Mesendoderm (in vitro differentiated cells): Measurements from ENCODE around the gene CROCC2.

Experiments used
- DNase-seq: peaks from one replicate; pipeline ENCODE4 v3.0.0; 2013
- H2AK5ac ChIP-seq: 2 replicates; pipeline ENCODE4 v1.6.1; 2013; ENCODE audit warnings: low read length, inconsistent platforms
- H2BK120ac ChIP-seq: 2 replicates; pipeline ENCODE4 v1.6.1; 2013; ENCODE audit warnings: low read depth, mild to moderate bottlenecking, low read length, moderate library complexity, mixed read lengths
- H2BK15ac ChIP-seq: replicated peaks from 2 replicates; pipeline ENCODE4 v1.6.1; 2013; ENCODE audit warnings: low read depth, mild to moderate bottlenecking, moderate library complexity
- H2BK5ac ChIP-seq: 2 replicates; pipeline ENCODE4 v1.6.1; 2013; ENCODE audit warnings: low read length, inconsistent platforms
- H3K18ac ChIP-seq: 2 replicates; pipeline ENCODE4 v1.6.1; 2013; ENCODE audit warnings: mild to moderate bottlenecking, low read length, mixed read lengths
- H3K23ac ChIP-seq: one replicate; pipeline ENCODE4 v1.6.1; 2013; ENCODE audit warnings: low read length
- H3K27ac ChIP-seq: 2 replicates; pipeline ENCODE4 v1.5.1; 2013; ENCODE audit warnings: low read depth, mild to moderate bottlenecking, inconsistent platforms, low read length, moderate library complexity
- H3K27me3 ChIP-seq: 2 replicates; pipeline ENCODE4 v1.6.1; 2013; ENCODE audit warnings: low read length, control low read depth, mild to moderate bottlenecking, inconsistent platforms; ENCODE audit not compliant: insufficient read depth, poor library complexity
- H3K36me3 ChIP-seq: 2 replicates; pipeline ENCODE4 v1.6.1; 2013; ENCODE audit warnings: low read length, inconsistent platforms; ENCODE audit not compliant: control insufficient read depth, insufficient read depth
- H3K4ac ChIP-seq: one replicate; pipeline ENCODE4 v1.6.1; 2013; ENCODE audit warnings: low read depth, mild to moderate bottlenecking, low read length, moderate library complexity
- H3K4me1 ChIP-seq: 2 replicates; pipeline ENCODE4 v1.6.1; 2013; ENCODE audit warnings: low read depth, low read length, inconsistent platforms; ENCODE audit not compliant: control insufficient read depth
- H3K4me2 ChIP-seq: 2 replicates; pipeline ENCODE4 v1.6.1; 2013; ENCODE audit warnings: low read length
- H3K4me3 ChIP-seq: 2 replicates; pipeline ENCODE4 v1.5.1; 2013; ENCODE audit warnings: mild to moderate bottlenecking, low read length
- H3K56ac ChIP-seq: one replicate; pipeline ENCODE4 v1.6.1; 2013; ENCODE audit warnings: low read length
- H3K79me1 ChIP-seq: 2 replicates; pipeline ENCODE4 v1.6.1; 2013; ENCODE audit warnings: low read length, inconsistent platforms
- H3K79me2 ChIP-seq: 2 replicates; pipeline ENCODE4 v1.6.1; 2013; ENCODE audit warnings: mild to moderate bottlenecking, low read length; ENCODE audit not compliant: control insufficient read depth, insufficient read depth
- H3K9ac ChIP-seq: 2 replicates; pipeline ENCODE4 v1.6.1; 2013; ENCODE audit warnings: low read length, inconsistent platforms
- H4K5ac ChIP-seq: one replicate; pipeline ENCODE4 v1.6.1; 2013; ENCODE audit warnings: low read length
- H4K8ac ChIP-seq: one replicate; pipeline ENCODE4 v1.6.1; 2013; ENCODE audit warnings: low read depth, mild to moderate bottlenecking, control low read depth, low read length, moderate library complexity
- WGBS: extraction: QIAGEN DNeasy Blood & Tissue Kit; methylation state at CpG from one replicate; pipeline ENCODE4 v1.1.7; 2013; ENCODE audit warnings: low lambda C conversion rate, missing lambda C conversion rate; ENCODE audit not compliant: insufficient coverage; ENCODE audit errors: extremely low coverage; 5-methylcytosine and 5-hydroxymethylcytosine counted together

The CROCC2 gene

DNA sequence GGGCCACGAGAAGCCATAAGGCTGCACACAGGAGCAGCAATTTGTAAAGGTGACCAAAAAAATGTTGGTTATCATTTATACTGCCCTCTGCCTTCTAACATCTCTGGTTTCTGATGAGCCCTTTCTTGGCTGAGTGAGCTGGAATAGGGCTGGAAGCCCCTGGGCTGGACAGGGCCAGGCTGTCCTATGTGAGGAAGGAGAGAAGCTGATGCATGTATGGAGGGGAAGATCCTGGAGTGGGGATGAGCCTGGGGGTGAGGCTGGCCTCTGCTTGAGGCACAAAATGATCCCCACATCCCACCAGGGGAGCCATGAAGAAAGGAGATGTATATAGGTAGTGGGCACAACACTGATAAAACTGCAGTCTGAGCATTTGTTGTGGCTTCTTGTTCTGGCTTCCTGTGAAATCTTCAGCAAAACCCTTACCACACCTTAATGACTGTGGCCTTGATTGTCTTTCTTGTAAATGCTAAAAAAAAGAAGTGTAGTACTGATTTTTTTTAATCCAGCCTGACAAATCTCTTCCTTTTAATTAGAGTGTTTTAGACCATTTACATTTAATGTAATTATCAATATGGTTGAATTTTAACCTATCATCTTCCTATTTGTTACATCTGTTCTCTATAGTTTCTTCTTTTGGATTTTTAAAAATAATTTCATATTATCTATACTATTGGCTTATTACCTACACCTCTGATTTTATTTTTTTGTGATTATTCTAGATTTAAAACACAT, 97.9 kb downstream of the CROCC2 start:
- H3K9ac ChIP-seq = no peak overlapping the region
- H3K18ac ChIP-seq = no peak overlapping the region
- H3K79me2 ChIP-seq = no peaks in the 10 kb centered on the region
- H3K27me3 ChIP-seq = no peaks in the 10 kb centered on the region
- no peak for DNase-seq
- no peak overlapping the region for H2BK120ac ChIP-seq
- H3K27ac ChIP-seq = no peak overlapping the region
- H2BK5ac ChIP-seq = no peak overlapping the region
- no peak overlapping the region for H2BK15ac ChIP-seq
- no peak overlapping the region for H3K4me3 ChIP-seq
- no CpG with 5 or more reads among the region's 1 CpG for WGBS
- no peak overlapping the region for H3K23ac ChIP-seq
- H3K4ac ChIP-seq = no peak overlapping the region
- no peak overlapping the region for H4K8ac ChIP-seq
- no peak overlapping the region for H4K5ac ChIP-seq
- no peak overlapping the region for H3K56ac ChIP-seq
- no peaks in the 10 kb centered on the region for H3K36me3 ChIP-seq
- no peak overlapping the region for H3K4me2 ChIP-seq
- H3K4me1 ChIP-seq = no peaks in the 10 kb centered on the region
- no peaks in the 10 kb centered on the region for H3K79me1 ChIP-seq
- no peak overlapping the region for H2AK5ac ChIP-seq

DNA sequence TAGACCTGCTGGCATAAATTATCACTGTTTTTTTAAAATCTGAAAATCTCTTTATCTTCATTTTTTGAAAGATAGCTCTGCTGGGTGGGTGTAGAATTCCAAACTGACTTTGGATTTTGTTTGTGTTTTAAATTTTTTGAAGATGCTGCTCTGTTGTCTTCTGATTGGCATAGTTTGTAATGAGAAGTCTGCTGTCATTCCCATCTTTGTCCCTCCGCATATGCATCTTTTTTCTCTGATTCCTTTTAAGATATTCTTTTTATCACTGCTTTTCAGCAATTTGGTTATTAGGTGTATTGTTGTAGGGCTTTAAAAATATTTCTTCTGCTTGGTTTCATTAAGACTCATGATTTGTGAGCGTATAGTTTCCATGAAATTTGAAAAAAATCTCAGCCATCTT, 99.4 kb downstream of the CROCC2 start:
- H3K27ac ChIP-seq = no peak overlapping the region
- no peak overlapping the region for H3K4me2 ChIP-seq
- H4K5ac ChIP-seq = no peak overlapping the region
- no peak overlapping the region for H2BK5ac ChIP-seq
- no peak overlapping the region for H3K4ac ChIP-seq
- no peak overlapping the region for H2BK15ac ChIP-seq
- no peak overlapping the region for H3K18ac ChIP-seq
- no peak overlapping the region for H4K8ac ChIP-seq
- DNase-seq = no peak
- H3K27me3 ChIP-seq = no peaks in the 10 kb centered on the region
- H3K23ac ChIP-seq = no peak overlapping the region
- H3K9ac ChIP-seq = no peak overlapping the region
- peaks cover 6% of the 10 kb centered on the region for H3K4me1 ChIP-seq
- no peaks in the 10 kb centered on the region for H3K36me3 ChIP-seq
- H2BK120ac ChIP-seq = no peak overlapping the region
- no peak overlapping the region for H3K4me3 ChIP-seq
- no peak overlapping the region for H3K56ac ChIP-seq
- no CpG with 5 or more reads among the region's 2 CpGs for WGBS
- H2AK5ac ChIP-seq = no peak overlapping the region
- H3K79me2 ChIP-seq = no peaks in the 10 kb centered on the region
- H3K79me1 ChIP-seq = no peaks in the 10 kb centered on the region

DNA sequence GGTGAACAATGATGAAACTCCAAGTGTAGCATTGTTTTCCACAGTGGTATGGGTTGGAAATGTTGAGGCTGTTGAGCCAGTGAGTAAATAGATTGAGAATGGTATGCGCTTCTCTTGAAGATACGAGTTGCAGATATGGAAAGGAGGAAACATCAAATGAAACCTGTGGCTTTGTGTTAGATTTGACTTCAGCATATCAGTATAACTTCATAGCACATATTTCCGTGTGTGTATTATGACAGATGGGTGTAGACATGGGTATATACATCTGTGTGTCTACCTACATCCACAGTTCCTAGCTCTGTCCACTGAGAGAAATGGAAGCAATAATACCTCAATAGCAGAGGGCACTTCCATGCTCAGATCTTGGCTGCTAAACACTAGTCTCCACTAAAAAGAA, 100.3 kb downstream of the CROCC2 start:
- H3K27ac ChIP-seq = no peak overlapping the region

DNA sequence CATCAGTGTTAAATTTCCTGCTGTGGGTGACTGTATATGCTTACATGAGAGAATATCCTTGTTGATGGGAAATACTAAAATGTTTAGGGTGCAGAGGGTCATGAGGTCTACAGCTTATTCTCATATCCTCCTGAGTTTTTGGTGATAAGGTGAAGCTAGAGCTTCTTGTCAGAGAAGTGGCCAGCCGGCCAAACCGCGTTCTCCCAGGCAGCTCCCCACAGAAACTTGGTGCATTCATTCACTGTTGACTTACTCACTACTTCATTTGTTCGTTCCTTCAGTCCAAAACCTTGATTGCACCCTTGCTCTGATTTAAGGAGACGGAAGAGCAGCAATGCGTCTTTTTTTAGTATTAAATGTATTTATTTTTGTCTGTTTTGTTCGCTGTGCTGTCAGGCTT, 101.0 kb downstream of the CROCC2 start:
- Histone ChIP-seq H4K8ac (no peak overlapping the region), H2BK120ac (no peak overlapping the region), H3K4me2 (no peak overlapping the region), H3K4me1 (peaks cover 8% of the 10 kb centered on the region), H3K4ac (no peak overlapping the region), H3K27ac (no peak overlapping the region), H2BK5ac (no peak overlapping the region), H2AK5ac (no peak overlapping the region), H3K79me2 (no peaks in the 10 kb centered on the region), H2BK15ac (no peak overlapping the region), H3K56ac (no peak overlapping the region), H3K36me3 (no peaks in the 10 kb centered on the region), H3K79me1 (no peaks in the 10 kb centered on the region), H3K23ac (no peak overlapping the region), H3K4me3 (no peak overlapping the region), H4K5ac (no peak overlapping the region), H3K27me3 (no peaks in the 10 kb centered on the region), H3K18ac (no peak overlapping the region), H3K9ac (no peak overlapping the region)
- no peak for DNase-seq
- WGBS = no CpG with 5 or more reads among the region's 7 CpGs

More for the DNA sequence above, 100.3 kb downstream of the CROCC2 start:
- WGBS = no CpG with 5 or more reads among the region's 3 CpGs
- H3K18ac ChIP-seq = no peak overlapping the region
- H4K8ac ChIP-seq = no peak overlapping the region
- H3K36me3 ChIP-seq = no peaks in the 10 kb centered on the region
- H3K56ac ChIP-seq = no peak overlapping the region
- no peak overlapping the region for H3K23ac ChIP-seq
- H3K79me2 ChIP-seq = no peaks in the 10 kb centered on the region
- no peak overlapping the region for H3K4me3 ChIP-seq
- no peak overlapping the region for H3K4me2 ChIP-seq
- no peak overlapping the region for H2BK5ac ChIP-seq
- no peak overlapping the region for H2BK120ac ChIP-seq
- H3K9ac ChIP-seq = no peak overlapping the region
- no peak overlapping the region for H4K5ac ChIP-seq
- no peak overlapping the region for H3K4ac ChIP-seq
- H3K27me3 ChIP-seq = no peaks in the 10 kb centered on the region
- peaks cover 8% of the 10 kb centered on the region for H3K4me1 ChIP-seq
- H2BK15ac ChIP-seq = no peak overlapping the region
- H3K79me1 ChIP-seq = no peaks in the 10 kb centered on the region
- DNase-seq = no peak
- no peak overlapping the region for H2AK5ac ChIP-seq

DNA sequence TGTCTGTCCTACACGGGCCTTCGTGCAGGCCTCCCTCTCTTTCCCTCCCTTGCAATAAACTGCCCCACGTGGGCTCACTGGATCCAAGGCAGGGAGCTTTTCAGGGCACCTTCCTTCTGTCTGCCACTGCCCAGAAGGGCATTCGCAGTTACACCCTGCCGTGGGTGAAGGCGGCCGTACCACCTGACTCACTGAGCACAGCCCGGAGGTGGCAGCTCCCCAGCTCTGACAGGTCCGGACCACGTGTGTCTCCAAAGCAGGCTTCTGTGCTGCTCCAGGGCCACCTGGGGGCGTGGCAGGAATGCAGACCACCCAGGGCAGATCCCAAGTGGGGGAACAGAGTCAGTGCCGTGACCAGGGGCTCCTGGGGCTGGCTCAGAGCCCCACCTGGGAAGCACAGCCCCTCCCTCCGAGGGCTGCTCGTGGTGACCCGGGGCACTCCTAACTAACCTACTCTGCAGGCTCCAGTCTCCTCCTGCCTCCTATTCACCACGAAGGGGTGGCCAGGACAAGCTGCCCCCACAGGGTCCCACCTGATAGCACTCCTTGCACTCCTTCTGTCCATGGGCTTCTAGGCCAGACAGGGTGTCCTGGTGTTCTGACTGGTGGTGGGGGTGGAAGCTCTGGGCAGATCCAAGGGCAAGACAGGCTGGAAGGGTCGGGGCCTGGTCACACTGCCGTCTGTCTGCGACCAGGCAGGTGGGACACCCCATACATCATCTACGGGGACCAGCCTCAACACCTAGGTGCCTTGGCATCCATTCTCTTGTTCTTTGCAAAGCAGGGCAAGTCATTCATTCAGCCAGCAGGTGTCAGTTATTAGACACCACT, 102.0 kb downstream of the CROCC2 start:
- H2BK15ac ChIP-seq = no peak overlapping the region
- no peak overlapping the region for H3K4me2 ChIP-seq
- no peak overlapping the region for H3K9ac ChIP-seq
- H3K4me3 ChIP-seq = no peak overlapping the region
- peak overlapping the region; percentile 80 for H2AK5ac ChIP-seq
- H2BK5ac ChIP-seq = no peak overlapping the region
- H3K79me1 ChIP-seq = no peaks in the 10 kb centered on the region
- no CpG with 5 or more reads among the region's 20 CpGs for WGBS
- no peak overlapping the region for H4K5ac ChIP-seq
- DNase-seq = no peak
- H2BK120ac ChIP-seq = no peak overlapping the region
- no peaks in the 10 kb centered on the region for H3K36me3 ChIP-seq
- H3K27me3 ChIP-seq = no peaks in the 10 kb centered on the region
- H3K56ac ChIP-seq = peak overlapping the region; percentile 57
- H3K4ac ChIP-seq = no peak overlapping the region
- no peak overlapping the region for H3K27ac ChIP-seq
- peaks cover 8% of the 10 kb centered on the region for H3K4me1 ChIP-seq
- no peak overlapping the region for H4K8ac ChIP-seq
- H3K23ac ChIP-seq = no peak overlapping the region
- no peak overlapping the region for H3K18ac ChIP-seq
- no peaks in the 10 kb centered on the region for H3K79me2 ChIP-seq
